Glutamatergic neuron (in vitro differentiated cells): ENCODE results near the gene OR5AS1. TPM values are rescaled to one million over a fixed set of nuclear protein-coding genes. Genes with fewer than 3 reads are reported as not detected.

Experiments
- DNase-seq: peaks from one replicate; pipeline ENCODE4 v3.0.0; 2022
- H3K27ac Mint-ChIP-seq: one replicate; pipeline ENCODE4 v1.8.0; 2020; ENCODE audit warnings: mild to moderate bottlenecking, mixed read lengths, inconsistent platforms; ENCODE audit not compliant: unreplicated experiment
- H3K27me3 Mint-ChIP-seq: one replicate; pipeline ENCODE4 v1.8.0; 2020; ENCODE audit warnings: mild to moderate bottlenecking, moderate library complexity, mixed read lengths, inconsistent platforms; ENCODE audit not compliant: unreplicated experiment
- H3K36me3 Mint-ChIP-seq: one replicate; pipeline ENCODE4 v1.8.0; 2020; ENCODE audit warnings: mild to moderate bottlenecking, mixed read lengths, inconsistent platforms; ENCODE audit not compliant: unreplicated experiment
- H3K4me1 Mint-ChIP-seq: one replicate; pipeline ENCODE4 v1.8.0; 2020; ENCODE audit warnings: mild to moderate bottlenecking, low read depth, mixed read lengths, inconsistent platforms; ENCODE audit not compliant: unreplicated experiment
- H3K4me3 Mint-ChIP-seq: one replicate; pipeline ENCODE4 v1.8.0; 2020; ENCODE audit warnings: mild to moderate bottlenecking, mixed read lengths, inconsistent platforms; ENCODE audit not compliant: unreplicated experiment
- H3K9me3 Mint-ChIP-seq: one replicate; pipeline ENCODE4 v1.8.0; 2020; ENCODE audit warnings: mild to moderate bottlenecking, moderate library complexity, mixed read lengths, inconsistent platforms; ENCODE audit not compliant: unreplicated experiment
- long read RNA-seq: library from polyadenylated mRNA; unstranded; transcript quantifications from one replicate; pipeline ENCODE4 v2.0.0, GENCODE V29; 2020; ENCODE audit not compliant: unreplicated experiment
- total RNA-seq: library from RNA; stranded (reverse); fragmentation: NEBNext Ultra II Directional; extraction: Animal tissue kit (Norgen Biotek cat#: 25700); gene quantifications from one replicate; pipeline ENCODE4 v1.2.1, GENCODE V29; 2021; ENCODE audit not compliant: unreplicated experiment
- TF ChIP-seq, protein P1 (sequence below): fragments of 200-600 bp; sonication (generic); IDR thresholded peaks from one replicate; pipeline ENCODE4 v1.5.0; 2021; ENCODE audit not compliant: partially characterized antibody, unreplicated experiment

The OR5AS1 gene
- not detected for total RNA-seq
- long read RNA-seq: 0 reads

DNA sequence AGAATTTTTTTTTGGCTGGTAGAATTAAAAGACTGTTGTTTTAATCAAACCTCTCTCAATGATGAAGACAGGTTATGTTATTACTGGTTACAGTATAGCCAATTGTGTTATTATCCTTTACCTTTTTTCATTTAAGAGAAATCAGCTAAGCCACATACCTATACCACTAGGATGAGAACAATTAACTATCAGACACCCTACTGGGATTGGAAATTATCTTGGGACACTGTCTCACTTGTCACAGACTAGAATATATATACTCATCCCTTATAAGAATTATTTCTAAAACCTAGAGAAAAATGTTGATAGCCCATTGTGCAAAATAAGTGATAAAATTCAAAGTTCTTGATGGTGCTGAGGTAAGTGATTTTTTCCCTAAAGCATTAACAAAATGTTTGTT lies at the start of gene OR5AS1:
OR5AS1 (plus strand) TSS at position 301 of the 400 bp plus-strand sequence. CDS start 2,765 bp downstream, outside the sequence.
- H3K4me1 Mint-ChIP-seq: no peaks in the 10 kb centered on the region
- no peaks in the 10 kb centered on the region for H3K36me3 Mint-ChIP-seq
- TF ChIP-seq, protein P1, sequence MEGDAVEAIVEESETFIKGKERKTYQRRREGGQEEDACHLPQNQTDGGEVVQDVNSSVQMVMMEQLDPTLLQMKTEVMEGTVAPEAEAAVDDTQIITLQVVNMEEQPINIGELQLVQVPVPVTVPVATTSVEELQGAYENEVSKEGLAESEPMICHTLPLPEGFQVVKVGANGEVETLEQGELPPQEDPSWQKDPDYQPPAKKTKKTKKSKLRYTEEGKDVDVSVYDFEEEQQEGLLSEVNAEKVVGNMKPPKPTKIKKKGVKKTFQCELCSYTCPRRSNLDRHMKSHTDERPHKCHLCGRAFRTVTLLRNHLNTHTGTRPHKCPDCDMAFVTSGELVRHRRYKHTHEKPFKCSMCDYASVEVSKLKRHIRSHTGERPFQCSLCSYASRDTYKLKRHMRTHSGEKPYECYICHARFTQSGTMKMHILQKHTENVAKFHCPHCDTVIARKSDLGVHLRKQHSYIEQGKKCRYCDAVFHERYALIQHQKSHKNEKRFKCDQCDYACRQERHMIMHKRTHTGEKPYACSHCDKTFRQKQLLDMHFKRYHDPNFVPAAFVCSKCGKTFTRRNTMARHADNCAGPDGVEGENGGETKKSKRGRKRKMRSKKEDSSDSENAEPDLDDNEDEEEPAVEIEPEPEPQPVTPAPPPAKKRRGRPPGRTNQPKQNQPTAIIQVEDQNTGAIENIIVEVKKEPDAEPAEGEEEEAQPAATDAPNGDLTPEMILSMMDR: no peak
- no peak within 1 kb of the TSS for H3K4me3 Mint-ChIP-seq
- no peak within 1 kb of the TSS for H3K27ac Mint-ChIP-seq
- DNase-seq: no peak
- no peaks in the 10 kb centered on the region for H3K9me3 Mint-ChIP-seq
- peaks cover 4% of the 10 kb centered on the region for H3K27me3 Mint-ChIP-seq

DNA sequence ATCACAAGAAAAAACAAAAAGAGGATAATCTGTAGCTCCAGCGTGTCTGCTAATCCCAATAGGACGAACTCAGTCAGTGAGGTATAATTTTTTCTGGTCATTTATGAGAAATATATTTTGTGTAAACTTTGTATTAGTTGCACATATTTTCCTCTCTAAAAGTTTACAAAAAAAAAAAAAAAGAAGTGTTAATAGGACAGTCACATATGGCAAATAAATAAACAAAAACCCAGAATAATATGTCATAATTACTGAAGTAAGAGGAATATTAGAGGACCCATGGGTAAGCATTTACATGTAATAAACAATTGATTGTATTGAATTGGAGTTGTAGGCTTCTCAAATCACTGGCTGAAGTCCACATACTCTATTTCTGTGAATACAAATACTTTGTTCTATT lies 32.9 kb upstream of the OR5AS1 start, which contains the start of gene OR5F1:
OR5F1 (minus strand) TSS at position 101 of the 400 bp plus-strand sequence; CDS start at position 101, 0 bp downstream.
- Mint-ChIP-seq H3K27ac (no peak within 1 kb of the TSS), H3K9me3 (no peaks in the 10 kb centered on the region), H3K4me3 (no peak within 1 kb of the TSS), H3K4me1 (no peaks in the 10 kb centered on the region), H3K27me3 (peaks cover 2% of the 10 kb centered on the region), H3K36me3 (no peaks in the 10 kb centered on the region)
- DNase-seq: no peak
- TF ChIP-seq, protein P1: no peak

DNA sequence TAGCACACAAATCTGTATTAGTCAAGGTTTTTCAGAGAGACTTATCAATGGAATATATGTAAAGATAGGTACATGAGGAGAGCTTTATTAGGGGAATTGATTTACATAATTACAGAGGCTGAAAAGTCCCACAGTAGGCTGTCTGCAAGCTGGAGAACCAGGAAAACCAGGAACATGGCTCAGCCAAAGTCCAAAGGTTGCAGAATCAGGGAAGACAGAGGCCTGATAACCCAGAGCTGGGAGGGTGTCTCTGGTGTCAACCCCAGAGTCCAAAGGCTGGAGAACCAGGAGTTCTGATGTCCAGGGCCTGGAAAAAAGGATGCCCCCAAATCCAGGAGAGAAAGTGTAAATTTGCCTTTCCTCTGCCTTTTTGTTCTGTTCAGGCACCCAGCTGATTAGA lies 16.7 kb upstream of the OR5AS1 start:
- Mint-ChIP-seq H3K27ac (no peak overlapping the region), H3K27me3 (no peaks in the 10 kb centered on the region), H3K36me3 (no peaks in the 10 kb centered on the region), H3K4me1 (no peaks in the 10 kb centered on the region), H3K9me3 (peaks cover 3% of the 10 kb centered on the region), H3K4me3 (no peak overlapping the region)
- no peak for DNase-seq
- TF ChIP-seq, protein P1: no peak

DNA sequence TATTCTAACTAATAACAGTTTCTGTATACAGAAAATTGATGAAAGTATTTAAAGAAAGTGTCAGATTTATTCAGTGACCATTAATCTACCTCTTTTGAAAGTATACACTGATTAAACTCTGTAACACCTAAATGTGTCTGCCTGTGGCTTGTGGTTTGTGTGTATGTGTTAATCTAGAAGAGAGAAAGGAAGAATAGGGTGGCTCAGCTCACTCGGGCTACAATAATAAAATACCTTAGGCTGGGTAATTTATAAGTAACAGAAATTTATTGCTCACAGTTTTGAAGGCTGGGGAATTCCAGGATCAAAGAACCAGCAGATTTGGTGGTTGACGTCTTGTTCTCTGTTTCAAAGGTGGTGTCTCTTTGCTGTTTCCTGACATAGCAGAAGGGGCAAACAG lies 13.6 kb upstream of the OR5AS1 start:
- TF ChIP-seq, protein P1: no peak
- Mint-ChIP-seq H3K9me3 (peaks cover 3% of the 10 kb centered on the region), H3K4me3 (no peak overlapping the region), H3K27me3 (no peaks in the 10 kb centered on the region), H3K27ac (no peak overlapping the region), H3K4me1 (no peaks in the 10 kb centered on the region), H3K36me3 (no peaks in the 10 kb centered on the region)
- DNase-seq: no peak

DNA sequence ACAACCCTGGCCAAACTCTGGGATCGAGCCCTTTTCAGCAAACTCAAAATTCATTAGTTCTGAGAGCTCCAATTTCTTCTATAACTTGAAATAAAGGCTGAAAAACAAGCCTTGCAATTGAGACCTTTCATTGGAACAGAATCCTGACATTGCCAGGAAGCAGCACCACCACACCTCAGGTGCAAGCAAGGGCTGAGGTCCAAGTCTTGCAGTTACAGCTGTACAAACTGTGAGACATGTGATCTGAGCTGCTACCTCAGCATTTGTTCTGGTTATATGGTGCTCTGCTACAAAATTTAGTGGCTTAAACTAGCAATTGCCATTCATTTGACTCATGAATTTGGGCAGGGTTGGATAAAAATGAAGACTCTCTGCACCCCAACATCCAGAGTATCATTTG lies 18.1 kb downstream of the OR5AS1 start:
- no peak overlapping the region for H3K4me3 Mint-ChIP-seq
- no peak for DNase-seq
- no peaks in the 10 kb centered on the region for H3K27me3 Mint-ChIP-seq
- TF ChIP-seq, protein P1: no peak
- H3K4me1 Mint-ChIP-seq: no peaks in the 10 kb centered on the region
- H3K36me3 Mint-ChIP-seq: no peaks in the 10 kb centered on the region
- H3K27ac Mint-ChIP-seq: no peak overlapping the region
- no peaks in the 10 kb centered on the region for H3K9me3 Mint-ChIP-seq
